Mesenchymal stem cell (in vitro differentiated cells and primary cell): ENCODE measurements around the gene RHOBTB1.

Experiments
- DNase-seq: peaks from one replicate; pipeline ENCODE4 v3.0.0-alpha.2; 2013
- H2AFZ ChIP-seq: one replicate; pipeline ENCODE4 v1.6.1; 2013; ENCODE audit warnings: low read depth, mild to moderate bottlenecking, control low read depth, inconsistent platforms, low read length, moderate library complexity
- H2AK5ac ChIP-seq: 2 replicates; pipeline ENCODE4 v1.6.1; 2013; ENCODE audit warnings: low read length, moderate library complexity, mild to moderate bottlenecking, inconsistent platforms; ENCODE audit not compliant: severe bottlenecking
- H2BK120ac ChIP-seq: one replicate; pipeline ENCODE4 v1.6.1; 2013; ENCODE audit warnings: low read depth, mild to moderate bottlenecking, inconsistent platforms, low read length, moderate library complexity
- H2BK12ac ChIP-seq, 2 experiments: one replicate each; pipeline ENCODE4 v1.6.1; 2013; ENCODE audit warnings: inconsistent platforms in 2 of 2, low read length in 2 of 2, mild to moderate bottlenecking in 2 of 2, moderate library complexity in 2 of 2, control low read depth in 1 of 2
- H2BK15ac ChIP-seq: one replicate; pipeline ENCODE4 v1.6.1; 2013; ENCODE audit warnings: mild to moderate bottlenecking, low read depth, inconsistent platforms; ENCODE audit not compliant: poor library complexity, severe bottlenecking
- H2BK5ac ChIP-seq: 2 replicates; pipeline ENCODE4 v1.6.1; 2013; ENCODE audit warnings: low read depth, mild to moderate bottlenecking, low read length, control low read depth, inconsistent platforms; ENCODE audit not compliant: poor library complexity, severe bottlenecking
- H3K14ac ChIP-seq, 2 experiments: one replicate each; pipeline ENCODE4 v1.6.1; 2013; ENCODE audit warnings: inconsistent platforms in 2 of 2, low read length in 2 of 2, control low read depth in 1 of 2, mild to moderate bottlenecking in 1 of 2, moderate library complexity in 1 of 2
- H3K18ac ChIP-seq, 2 experiments: one replicate each; pipeline ENCODE4 v1.6.1; 2013; ENCODE audit warnings: inconsistent platforms in 2 of 2, low read length in 2 of 2, control low read depth in 1 of 2, low read depth in 1 of 2, mild to moderate bottlenecking in 1 of 2
- H3K23ac ChIP-seq, 2 experiments: one replicate each; pipeline ENCODE4 v1.6.1; 2013; ENCODE audit warnings: inconsistent platforms in 2 of 2, low read length in 2 of 2, mild to moderate bottlenecking in 2 of 2, moderate library complexity in 2 of 2, control low read depth in 1 of 2
- H3K27ac ChIP-seq: 2 replicates; pipeline ENCODE4 v1.5.1; 2013; ENCODE audit warnings: mild to moderate bottlenecking, moderate library complexity, low read length, control low read depth, inconsistent platforms; ENCODE audit not compliant: poor library complexity, severe bottlenecking
- H3K27me3 ChIP-seq, 2 experiments: 2 replicates each; pipeline versions ENCODE4 v1.6.1 to v1.7.0; 2013; ENCODE audit warnings: low read length in 2 of 2, mild to moderate bottlenecking in 2 of 2, moderate library complexity in 2 of 2, control low read depth in 1 of 2, inconsistent platforms in 1 of 2; ENCODE audit not compliant: control insufficient read depth in 1 of 2, insufficient read depth in 1 of 2
- H3K36me3 ChIP-seq, 2 experiments: 2 replicates each; pipeline versions ENCODE4 v1.6.1 to v1.7.0; 2013; ENCODE audit warnings: low read length in 2 of 2, control low read depth in 1 of 2, inconsistent platforms in 1 of 2, low read depth in 1 of 2, mild to moderate bottlenecking in 1 of 2; ENCODE audit not compliant: insufficient read depth in 2 of 2, control insufficient read depth in 1 of 2
- H3K4ac ChIP-seq, 2 experiments: one replicate each; pipeline ENCODE4 v1.6.1; 2013; ENCODE audit warnings: inconsistent platforms in 2 of 2, low read length in 2 of 2, mild to moderate bottlenecking in 2 of 2, moderate library complexity in 2 of 2, control low read depth in 1 of 2, low read depth in 1 of 2
- H3K4me1 ChIP-seq: 2 replicates; pipeline ENCODE4 v1.6.1; 2013; ENCODE audit warnings: low read depth, low read length, control low read depth; ENCODE audit not compliant: control insufficient read depth, insufficient read depth
- H3K4me2 ChIP-seq: 2 replicates; pipeline ENCODE4 v1.6.1; 2013; ENCODE audit warnings: low read length, mild to moderate bottlenecking, inconsistent platforms; ENCODE audit not compliant: poor library complexity, severe bottlenecking
- H3K4me3 ChIP-seq, 2 experiments: 2 replicates each; pipeline versions ENCODE4 v1.5.1 to v1.7.0; 2013; ENCODE audit warnings: low read length in 2 of 2, mild to moderate bottlenecking in 2 of 2, control low read depth in 1 of 2, low read depth in 1 of 2; ENCODE audit not compliant: insufficient read depth in 1 of 2
- H3K79me1 ChIP-seq: replicated peaks from 2 replicates; pipeline ENCODE4 v1.6.1; 2013; ENCODE audit warnings: mild to moderate bottlenecking, control low read depth, low read length, inconsistent platforms; ENCODE audit not compliant: poor library complexity, severe bottlenecking
- H3K9ac ChIP-seq: 2 replicates; pipeline ENCODE4 v1.7.0; 2013; ENCODE audit warnings: mild to moderate bottlenecking, low read length, moderate library complexity
- H3K9me3 ChIP-seq: 2 replicates; pipeline ENCODE4 v1.7.0; 2013; ENCODE audit warnings: mild to moderate bottlenecking, low read length; ENCODE audit not compliant: control insufficient read depth
- H4K8ac ChIP-seq: one replicate; pipeline ENCODE4 v1.6.1; 2013; ENCODE audit warnings: inconsistent platforms, mild to moderate bottlenecking, low read length, moderate library complexity
- H4K91ac ChIP-seq: one replicate; pipeline ENCODE4 v1.6.1; 2013; ENCODE audit warnings: mild to moderate bottlenecking, low read length, inconsistent platforms
- WGBS: methylation state at CpG from one replicate; pipeline ENCODE4 v1.1.7; 2013; ENCODE audit warnings: mixed read lengths; 5-methylcytosine and 5-hydroxymethylcytosine counted together

RHOBTB1 gene

DNA sequence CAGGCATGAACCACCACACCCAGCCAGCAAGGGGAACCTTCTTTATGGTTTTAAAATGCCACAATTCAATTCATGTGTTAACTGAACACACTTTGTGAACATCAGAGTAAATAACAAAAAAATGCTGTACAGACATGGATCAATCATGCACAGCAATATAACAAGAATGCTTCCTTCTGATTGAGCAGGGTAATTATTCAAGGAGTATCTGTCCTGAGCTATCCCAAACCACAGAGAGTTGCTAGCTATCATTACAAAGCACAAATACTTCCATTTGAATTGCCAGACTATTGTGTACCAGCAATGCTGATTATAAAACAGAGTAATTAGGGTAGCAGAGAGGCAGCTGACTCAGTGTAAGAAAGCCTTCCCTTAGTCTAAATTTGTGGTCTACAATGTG is 11.3 kb upstream of the RHOBTB1 start:
- Histone ChIP-seq H3K79me1 (peaks cover 1% of the 10 kb centered on the region), H3K27ac (peak overlapping the region; percentile 20), H3K4me3 (no peak overlapping the region), H4K91ac (peak overlapping the region; percentile 39), H3K4me1 (peaks cover 1% of the 10 kb centered on the region), H2BK12ac (peak overlapping the region in 1 of 2 experiments; percentile 54), H3K23ac (no peak overlapping the region), H3K36me3 (no peaks in the 10 kb centered on the region), H2AFZ (no peak overlapping the region), H2BK5ac (no peak overlapping the region), H2BK120ac (peak overlapping the region; percentile 34), H3K27me3 (no peaks in the 10 kb centered on the region), H4K8ac (no peak overlapping the region), H3K4me2 (no peak overlapping the region), H3K9ac (no peak overlapping the region), H2BK15ac (no peak overlapping the region), H3K18ac (peak overlapping the region in 1 of 2 experiments; percentile 62), H3K9me3 (no peaks in the 10 kb centered on the region), H3K14ac (no peak overlapping the region), H2AK5ac (no peak overlapping the region), H3K4ac (peak overlapping the region; percentile 51)
- no peak for DNase-seq

DNA sequence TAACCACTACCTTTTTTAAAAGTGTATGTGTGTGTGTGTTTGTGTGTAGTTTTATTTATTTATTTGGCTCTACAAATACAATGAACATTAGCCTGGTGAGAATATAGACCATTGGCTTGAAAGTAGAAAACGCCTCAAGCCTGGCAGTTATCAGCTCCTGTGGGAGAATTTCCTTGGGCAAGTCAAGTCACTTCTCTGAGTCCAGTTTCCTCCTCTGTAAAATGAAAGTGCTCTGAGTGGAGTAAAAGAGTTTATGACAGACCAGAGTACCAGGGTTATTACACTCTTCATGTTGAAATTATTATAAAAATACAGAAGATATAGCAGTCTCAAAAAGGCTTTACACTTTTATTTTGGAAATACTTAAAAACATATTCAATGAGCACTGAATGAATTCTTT is 10.1 kb upstream of the RHOBTB1 start:
- no peak overlapping the region for H3K4ac ChIP-seq
- no peaks in the 10 kb centered on the region for H3K36me3 ChIP-seq
- no peak overlapping the region for H2BK5ac ChIP-seq
- no peak overlapping the region for H2AK5ac ChIP-seq
- no peak overlapping the region for H3K18ac ChIP-seq
- H3K4me3 ChIP-seq, result no peak overlapping the region
- H2AFZ ChIP-seq, result no peak overlapping the region
- H3K23ac ChIP-seq, result no peak overlapping the region
- peaks cover 1% of the 10 kb centered on the region for H3K79me1 ChIP-seq
- H3K14ac ChIP-seq, result no peak overlapping the region
- H4K91ac ChIP-seq, result no peak overlapping the region
- no peaks in the 10 kb centered on the region for H3K9me3 ChIP-seq
- H3K27ac ChIP-seq, result no peak overlapping the region
- no peak overlapping the region for H2BK12ac ChIP-seq
- H3K4me1 ChIP-seq, result peaks cover 1% of the 10 kb centered on the region
- WGBS, result 86% methylated on average over 1 of the region's 1 CpG
- H3K4me2 ChIP-seq, result no peak overlapping the region
- no peak overlapping the region for H3K9ac ChIP-seq
- no peaks in the 10 kb centered on the region for H3K27me3 ChIP-seq
- no peak overlapping the region for H4K8ac ChIP-seq
- H2BK120ac ChIP-seq, result no peak overlapping the region
- H2BK15ac ChIP-seq, result no peak overlapping the region
- DNase-seq, result no peak

DNA sequence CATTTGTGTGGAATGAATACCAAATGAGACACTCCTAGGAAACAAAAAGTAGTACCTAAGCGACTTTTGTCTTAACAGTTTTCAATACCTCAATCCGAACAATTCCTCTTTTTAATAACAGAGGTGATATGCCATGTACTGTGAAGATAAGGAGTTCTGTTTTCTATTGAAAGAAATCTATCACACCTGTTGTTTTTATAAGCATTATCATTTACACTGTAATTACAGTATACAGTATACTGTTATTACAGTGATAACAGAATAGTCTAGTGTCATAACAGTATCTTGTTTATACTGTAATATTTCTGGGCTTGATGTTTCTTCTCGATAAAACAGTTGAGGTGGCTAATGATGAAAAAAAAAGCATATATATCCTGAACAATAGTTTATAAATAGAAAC is 9.4 kb upstream of the RHOBTB1 start:
- H2AK5ac ChIP-seq, result no peak overlapping the region
- H3K27ac ChIP-seq, result no peak overlapping the region
- H2BK5ac ChIP-seq, result no peak overlapping the region

DNA sequence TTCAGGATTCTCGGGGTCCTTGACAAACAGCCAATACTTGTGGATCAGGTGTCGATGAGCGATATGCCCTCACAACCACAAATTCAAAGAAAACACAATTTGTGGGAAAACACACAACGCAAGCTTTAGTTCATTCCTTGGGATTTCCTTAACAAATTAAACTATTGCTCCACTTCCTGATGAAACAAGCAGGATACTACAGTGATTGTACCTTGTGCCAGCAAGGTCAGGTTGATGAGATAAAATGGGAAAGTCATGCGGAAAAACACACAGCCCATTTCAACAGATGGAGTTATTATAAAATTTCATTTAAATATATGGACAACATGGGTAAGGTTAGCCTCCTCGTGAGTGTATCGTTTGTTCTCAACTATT is 8.8 kb upstream of the RHOBTB1 start:
- Histone ChIP-seq H3K18ac (peak overlapping the region in 1 of 2 experiments; percentile 62), H2AFZ (no peak overlapping the region), H2BK5ac (no peak overlapping the region), H3K4ac (no peak overlapping the region), H3K23ac (no peak overlapping the region), H2AK5ac (peak overlapping the region; percentile 66), H3K14ac (no peak overlapping the region), H3K4me1 (no peaks in the 10 kb centered on the region), H3K4me3 (no peak overlapping the region), H3K9ac (no peak overlapping the region), H3K4me2 (no peak overlapping the region), H2BK120ac (no peak overlapping the region), H3K36me3 (no peaks in the 10 kb centered on the region), H4K91ac (no peak overlapping the region), H3K9me3 (no peaks in the 10 kb centered on the region), H4K8ac (no peak overlapping the region), H3K79me1 (peaks cover 1% of the 10 kb centered on the region), H2BK12ac (peak overlapping the region in 1 of 2 experiments; percentile 47), H3K27ac (no peak overlapping the region), H2BK15ac (no peak overlapping the region), H3K27me3 (no peaks in the 10 kb centered on the region)
- 90% methylated on average over 4 of the region's 7 CpGs for WGBS
- no peak for DNase-seq

More for the DNA sequence above, 9.4 kb upstream of the RHOBTB1 start:
- H3K9ac ChIP-seq, result no peak overlapping the region
- H3K27me3 ChIP-seq, result no peaks in the 10 kb centered on the region
- peak overlapping the region in 1 of 2 experiments; percentile 75 for H3K4ac ChIP-seq
- no peak overlapping the region for H3K4me3 ChIP-seq
- no peak overlapping the region for H4K8ac ChIP-seq
- no peak overlapping the region for H2BK15ac ChIP-seq
- H3K79me1 ChIP-seq, result peaks cover 1% of the 10 kb centered on the region
- H3K36me3 ChIP-seq, result no peaks in the 10 kb centered on the region
- H3K4me1 ChIP-seq, result no peaks in the 10 kb centered on the region
- H3K9me3 ChIP-seq, result no peaks in the 10 kb centered on the region
- H2BK12ac ChIP-seq, result no peak overlapping the region
- H2BK120ac ChIP-seq, result peak overlapping the region; percentile 61
- no peak overlapping the region for H3K4me2 ChIP-seq
- no CpG with 5 or more reads among the region's 3 CpGs for WGBS
- no peak overlapping the region for H4K91ac ChIP-seq
- H3K18ac ChIP-seq, result peak overlapping the region; percentile 33 to 34
- no peak for DNase-seq
- H3K23ac ChIP-seq, result no peak overlapping the region
- H2AFZ ChIP-seq, result no peak overlapping the region
- H3K14ac ChIP-seq, result no peak overlapping the region
